Stimulated activated CD4-positive, alpha-beta T cell treated with anti-CD3 and anti-CD28 coated beads, TNF-alpha, amount 100 ng/mL, for 1 hour (primary cell): ENCODE measurements around the gene SFT2D1.

Experiments
- DNase-seq, 3 donors: peaks; one replicate each; pipeline ENCODE4 v3.0.0-alpha.2; 2020; ENCODE audit warnings: low read depth in 3 of 3, low spot score in 1 of 3

SFT2D1 gene

GRCh38 chr6:166277892-166278578 lies 64.3 kb downstream of the SFT2D1 start:
- DNase-seq = no peak

- no peak for DNase-seq
These were observed 65.3 kb downstream of the SFT2D1 start for GRCh38 chr6:166277018-166277417.

GRCh38 chr6:166275714-166276166 lies 66.6 kb downstream of the SFT2D1 start:
- DNase-seq = peak; percentile 54 to 85 (median 63)

- no peak for DNase-seq
These were observed 67.5 kb downstream of the SFT2D1 start for GRCh38 chr6:166274739-166275370.

- DNase-seq = no peak
These were observed 68.2 kb downstream of the SFT2D1 start for GRCh38 chr6:166274163-166274562.

GRCh38 chr6:166271376-166271765 lies 71.0 kb downstream of the SFT2D1 start:
- DNase-seq = no peak

GRCh38 chr6:166270706-166271375 lies 71.5 kb downstream of the SFT2D1 start:
- no peak for DNase-seq
